OCI-LY1 (cell line): Measurements from ENCODE around the gene SELENBP1.

Experiments used
- H2AFZ ChIP-seq: fragments of 200-600 bp; sonication (generic), shearing (Covaris generic); 2 replicates; pipeline ENCODE4 v1.6.0; 2014; ENCODE audit warnings: antibody characterized with exemption, mild to moderate bottlenecking, low read length
- H3F3A ChIP-seq: fragments of 200-600 bp; sonication (generic), shearing (Covaris generic); 2 replicates; pipeline ENCODE4 v1.6.0; 2014; ENCODE audit warnings: mild to moderate bottlenecking, antibody characterized with exemption, low read length, moderate library complexity; ENCODE audit not compliant: insufficient read depth
- H3K27ac ChIP-seq: fragments of 200-600 bp; sonication (generic); 2 replicates; pipeline ENCODE4 v1.5.1; 2014; ENCODE audit warnings: low read length, mixed run types, mild to moderate bottlenecking, low read depth; ENCODE audit not compliant: poor library complexity, severe bottlenecking
- H3K27me3 ChIP-seq: fragments of 200-600 bp; sonication (generic); 2 replicates; pipeline ENCODE4 v1.6.0; 2014; ENCODE audit warnings: antibody characterized with exemption, mild to moderate bottlenecking, low read length, moderate library complexity; ENCODE audit not compliant: insufficient read depth
- H3K36me3 ChIP-seq: fragments of 200-600 bp; sonication (generic); 2 replicates; pipeline ENCODE4 v1.6.1; 2014; ENCODE audit warnings: mild to moderate bottlenecking, antibody characterized with exemption, low read length, moderate library complexity, mixed read lengths; ENCODE audit not compliant: insufficient read depth
- H3K4me1 ChIP-seq: fragments of 200-600 bp; sonication (generic); 2 replicates; pipeline ENCODE4 v1.5.1; 2014; ENCODE audit warnings: mild to moderate bottlenecking, low read length, moderate library complexity; ENCODE audit not compliant: insufficient read depth, severe bottlenecking
- H3K4me2 ChIP-seq: fragments of 200-600 bp; sonication (generic), shearing (Covaris generic); 2 replicates; pipeline ENCODE4 v1.6.1; 2014; ENCODE audit warnings: low read length
- H3K4me3 ChIP-seq: fragments of 200-600 bp; sonication (generic); 2 replicates; pipeline ENCODE4 v1.5.1; 2014; ENCODE audit warnings: low read length, low read depth, mild to moderate bottlenecking, mixed read lengths; ENCODE audit not compliant: poor library complexity, severe bottlenecking
- H3K79me2 ChIP-seq: fragments of 200-600 bp; shearing (Covaris generic); 2 replicates; pipeline ENCODE4 v1.6.1; 2016; ENCODE audit warnings: mixed run types, low read length, mixed read lengths; ENCODE audit not compliant: insufficient read depth
- H3K9ac ChIP-seq: fragments of 200-600 bp; sonication (generic), shearing (Covaris generic); 2 replicates; pipeline ENCODE4 v1.6.1; 2014; ENCODE audit warnings: mild to moderate bottlenecking, low read length, mixed read lengths
- H3K9me2 ChIP-seq: fragments of 200-600 bp; sonication (generic), shearing (Covaris generic); 2 replicates; pipeline ENCODE4 v1.6.1; 2014; ENCODE audit warnings: low read depth, mild to moderate bottlenecking, low read length, mixed read lengths
- H3K9me3 ChIP-seq: fragments of 200-600 bp; shearing (Covaris generic); 2 replicates; pipeline ENCODE4 v1.6.1; 2014; ENCODE audit warnings: low read length, mixed read lengths
- H4K20me1 ChIP-seq: fragments of 200-600 bp; sonication (generic), shearing (Covaris generic); 2 replicates; pipeline ENCODE4 v1.6.0; 2016; ENCODE audit warnings: mild to moderate bottlenecking, low read length; ENCODE audit not compliant: insufficient read depth
- EZH2 ChIP-seq: fragments of 200-600 bp; sonication (generic), shearing (Covaris generic); IDR thresholded peaks from 2 replicates; pipeline ENCODE4 v1.8.0; 2017; ENCODE audit warnings: borderline replicate concordance, mixed run types, mild to moderate bottlenecking, antibody characterized with exemption, low read length, moderate library complexity, mixed read lengths
- TF ChIP-seq, protein P1 (sequence below): fragments of 200-600 bp; sonication (generic), shearing (Covaris generic); IDR thresholded peaks from 2 replicates; pipeline ENCODE4 v1.5.1; 2017; ENCODE audit warnings: mild to moderate bottlenecking, antibody characterized with exemption, low read length, moderate library complexity, mixed read lengths

The SELENBP1 gene

DNA sequence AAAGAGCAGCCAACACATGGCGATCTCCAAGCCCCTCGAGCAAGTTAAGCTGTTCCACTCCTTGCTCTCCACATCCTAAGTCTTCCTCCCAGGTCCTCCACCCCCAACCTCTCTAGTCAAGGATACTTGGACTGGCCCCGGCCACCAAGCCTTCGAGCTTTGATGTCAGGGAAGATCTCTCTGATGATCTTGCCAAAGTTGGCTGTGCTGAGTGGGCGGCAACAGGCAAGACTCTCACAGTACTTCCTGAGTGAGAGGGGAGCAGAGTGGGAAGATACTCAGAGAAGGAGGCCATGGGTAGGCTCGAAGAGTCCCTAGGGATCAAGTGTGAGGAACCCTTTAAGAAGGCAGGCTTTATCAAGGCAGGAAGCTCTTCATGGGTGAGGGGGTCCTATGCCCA is 28.2 kb downstream of the SELENBP1 start:
- Histone ChIP-seq H3K27ac (no peak overlapping the region), H3K4me2 (no peak overlapping the region), H3K36me3 (peaks cover 50% of the 10 kb centered on the region), H4K20me1 (no peaks in the 10 kb centered on the region), H3K9me3 (no peaks in the 10 kb centered on the region), H3F3A (peaks cover 7% of the 10 kb centered on the region; the same call in 1 of the 2 replicates), H2AFZ (no peak overlapping the region), H3K4me3 (no peak overlapping the region), H3K79me2 (no peaks in the 10 kb centered on the region), H3K9me2 (no peaks in the 10 kb centered on the region), H3K4me1 (peaks cover 33% of the 10 kb centered on the region), H3K9ac (no peak overlapping the region), H3K27me3 (no peaks in the 10 kb centered on the region)
- no peak for TF ChIP-seq EZH2
- TF ChIP-seq, protein P1, sequence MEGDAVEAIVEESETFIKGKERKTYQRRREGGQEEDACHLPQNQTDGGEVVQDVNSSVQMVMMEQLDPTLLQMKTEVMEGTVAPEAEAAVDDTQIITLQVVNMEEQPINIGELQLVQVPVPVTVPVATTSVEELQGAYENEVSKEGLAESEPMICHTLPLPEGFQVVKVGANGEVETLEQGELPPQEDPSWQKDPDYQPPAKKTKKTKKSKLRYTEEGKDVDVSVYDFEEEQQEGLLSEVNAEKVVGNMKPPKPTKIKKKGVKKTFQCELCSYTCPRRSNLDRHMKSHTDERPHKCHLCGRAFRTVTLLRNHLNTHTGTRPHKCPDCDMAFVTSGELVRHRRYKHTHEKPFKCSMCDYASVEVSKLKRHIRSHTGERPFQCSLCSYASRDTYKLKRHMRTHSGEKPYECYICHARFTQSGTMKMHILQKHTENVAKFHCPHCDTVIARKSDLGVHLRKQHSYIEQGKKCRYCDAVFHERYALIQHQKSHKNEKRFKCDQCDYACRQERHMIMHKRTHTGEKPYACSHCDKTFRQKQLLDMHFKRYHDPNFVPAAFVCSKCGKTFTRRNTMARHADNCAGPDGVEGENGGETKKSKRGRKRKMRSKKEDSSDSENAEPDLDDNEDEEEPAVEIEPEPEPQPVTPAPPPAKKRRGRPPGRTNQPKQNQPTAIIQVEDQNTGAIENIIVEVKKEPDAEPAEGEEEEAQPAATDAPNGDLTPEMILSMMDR: no peak

DNA sequence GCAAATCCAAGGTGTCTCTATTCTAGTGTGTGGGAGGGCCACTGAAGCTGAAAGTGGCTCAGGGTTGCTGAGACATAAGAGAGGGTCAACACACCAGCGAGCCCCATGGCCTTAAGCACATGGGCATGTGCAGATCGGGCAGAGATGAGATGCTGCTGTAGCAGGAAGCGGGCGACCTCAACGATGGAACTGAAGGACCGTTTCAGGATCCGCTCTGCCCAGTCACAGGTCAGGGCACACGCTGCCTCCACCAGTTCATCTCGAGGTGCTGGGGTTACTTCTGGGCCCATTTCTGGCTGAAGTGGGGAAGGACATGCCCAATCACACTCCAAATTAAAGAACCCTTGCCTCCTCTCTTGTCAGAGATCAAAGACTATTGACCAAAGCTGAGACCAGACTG is 28.9 kb downstream of the SELENBP1 start:
- Histone ChIP-seq H3K27me3 (no peaks in the 10 kb centered on the region), H3K9me2 (no peaks in the 10 kb centered on the region), H3K4me1 (peaks cover 33% of the 10 kb centered on the region), H3F3A (peaks cover 7% of the 10 kb centered on the region; the same call in 1 of the 2 replicates), H4K20me1 (no peaks in the 10 kb centered on the region), H3K9me3 (no peaks in the 10 kb centered on the region), H3K4me3 (no peak overlapping the region), H3K27ac (no peak overlapping the region), H2AFZ (no peak overlapping the region), H3K36me3 (peaks cover 50% of the 10 kb centered on the region), H3K9ac (no peak overlapping the region), H3K4me2 (no peak overlapping the region), H3K79me2 (no peaks in the 10 kb centered on the region)
- TF ChIP-seq EZH2: no peak
- TF ChIP-seq, protein P1: no peak

DNA sequence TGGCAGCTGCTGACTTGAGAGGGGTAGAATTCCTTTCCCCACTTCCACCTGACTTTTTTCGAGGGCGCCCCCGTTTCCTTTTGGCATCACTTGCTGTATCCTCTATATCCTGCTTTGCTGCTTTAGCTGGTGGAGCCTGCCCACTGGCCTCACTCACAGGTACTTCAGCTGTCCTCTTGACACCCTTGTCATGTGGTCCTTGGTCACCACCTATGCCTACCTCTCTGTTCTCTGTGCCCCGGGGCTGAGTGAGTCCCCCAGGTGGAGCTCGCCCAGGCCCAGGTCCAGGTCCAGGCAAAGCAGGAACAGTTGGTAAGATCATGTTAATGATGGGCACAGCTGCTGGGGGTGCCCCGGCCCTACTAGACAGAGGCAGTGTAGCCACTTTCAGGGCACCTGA is 29.9 kb downstream of the SELENBP1 start:
- TF ChIP-seq, protein P1: no peak
- no peak for TF ChIP-seq EZH2
- Histone ChIP-seq H3K9ac (no peak overlapping the region), H3K9me3 (no peaks in the 10 kb centered on the region), H3K27me3 (no peaks in the 10 kb centered on the region), H3K36me3 (peaks cover 50% of the 10 kb centered on the region), H3K4me2 (no peak overlapping the region), H3F3A (peaks cover 7% of the 10 kb centered on the region; the same call in 1 of the 2 replicates), H3K4me1 (peaks cover 26% of the 10 kb centered on the region), H3K9me2 (no peaks in the 10 kb centered on the region), H2AFZ (no peak overlapping the region), H3K79me2 (no peaks in the 10 kb centered on the region), H3K27ac (no peak overlapping the region), H4K20me1 (no peaks in the 10 kb centered on the region), H3K4me3 (no peak overlapping the region)
